ENCODE measurements around the gene ARHGAP26. TPM values are rescaled to one million over a fixed set of nuclear protein-coding genes. Genes with fewer than 3 reads are reported as not detected.

Gene ARHGAP26
- total and polyA plus RNA-seq, 2 donors (not counting 3 experiments of a cell fraction or from before 2014, with no cell fraction given) = 3.1 to 16.2 TPM

- POLR2A ChIA-PET = no interaction called here
- TF ChIP-seq CTCF (IDR thresholded peaks at IDR 0.05; ENCODE audit: extremely low read depth in 1 of 2, insufficient read depth in 1 of 2, low read depth in 1 of 2, low read length in 2 of 2) (no peak), MAX (IDR thresholded peaks at IDR 0.05; ENCODE audit: insufficient read depth, insufficient read length) (no peak), JUN (IDR thresholded peaks at IDR 0.05; ENCODE audit: borderline replicate concordance, insufficient read depth, insufficient read length, low read depth) (no peak), FOS (IDR thresholded peaks at IDR 0.05; ENCODE audit: borderline replicate concordance, insufficient read depth, low read length) (no peak), POLR2A (IDR thresholded peaks at IDR 0.05; ENCODE audit: low read depth, low read length) (no peak), EZH2 (IDR thresholded peaks at IDR 0.05; ENCODE audit: borderline replicate concordance, low read depth, low read length, severe bottlenecking) (no peak), MYC (IDR thresholded peaks at IDR 0.05; ENCODE audit: low read depth, low read length) (no peak), GATA2 (IDR thresholded peaks at IDR 0.05; ENCODE audit: insufficient read depth, insufficient read length, low read depth, low read length) (no peak), POLR2AphosphoS5 (IDR thresholded peaks at IDR 0.05; ENCODE audit: insufficient read depth, low read depth, low read length) (no peak)
These were observed 40.6 kb downstream of the ARHGAP26 start for GRCh38 chr5:142810743-142811290.

More at GRCh38 chr5:142810743-142811290, 40.6 kb downstream of the ARHGAP26 start:
- H3K9me3 ChIP-seq (replicated peaks; ENCODE audit: control insufficient read depth, insufficient read depth, low read length) = no peaks in the 10 kb centered on the region
- H3K9me1 ChIP-seq (replicated peaks; ENCODE audit: control insufficient read depth, extremely low read depth, insufficient read depth, low read length) = no peaks in the 10 kb centered on the region
- no peaks in the 10 kb centered on the region for H3K36me3 ChIP-seq (ENCODE audit: control insufficient read depth in 2 of 2, extremely low read depth in 1 of 2, insufficient read depth in 2 of 2, low read length in 2 of 2)
- H2AFZ ChIP-seq (ENCODE audit: low read depth, low read length) = no peak overlapping the region
- H3K4me1 ChIP-seq (ENCODE audit: control insufficient read depth, extremely low read depth, insufficient read depth, low read length) = peaks cover 27% of the 10 kb centered on the region
- CTCF ChIA-PET = interaction anchor here (0.7 to 1.9 kb wide), 7 partner anchors 13 to 78 kb away, joined by 3 to 12 read pairs (median 4); partner anchors contain the start of gene ARHGAP26
- H4K20me1 ChIP-seq (replicated peaks; ENCODE audit: control insufficient read depth, extremely low read depth, insufficient read depth, low read length) = no peaks in the 10 kb centered on the region
- H3K27me3 ChIP-seq (ENCODE audit: control insufficient read depth in 2 of 2, insufficient read depth in 2 of 2, low read length in 2 of 2) = no peaks in the 10 kb centered on the region
- H3K4me2 ChIP-seq (ENCODE audit: insufficient read depth, low read length) = no peak overlapping the region
- dilution Hi-C loops (cut with MboI; ENCODE audit: extremely low pct_ligation_motif_present, low sequenced_read_pairs) = no loop called here
- H3K9ac ChIP-seq (replicated peaks; ENCODE audit: extremely low read depth, insufficient read depth, low read length) = no peak overlapping the region
- intact Hi-C loops (cut with micrococcal nuclease) = loop anchor here (2.0 kb wide), 1 partner anchor 16 kb away; no protein-coding TSS in a partner anchor
- H3K27ac ChIP-seq (ENCODE audit: insufficient read depth, low read depth, low read length) = no peak overlapping the region
- no peaks in the 10 kb centered on the region for H3K79me2 ChIP-seq (ENCODE audit: control insufficient read depth, insufficient read depth, low read length)
- DNase-seq (ENCODE audit: low read depth, low spot score) (no peak), FAIRE-seq (peak; percentile 35)
- H3K4me3 ChIP-seq (replicated peaks in 1 of 3; ENCODE audit: insufficient read depth in 1 of 3, low read depth in 1 of 3, low read length in 3 of 3) = no peak overlapping the region
- no TSS peak for BruUV-seq (replicated peaks)
